Vagina (tissue), 2 donors: ENCODE data around the gene RPS6KC1.

Experiments
- POLR2A ChIP-seq, 2 donors: fragments of 450-650 bp; IDR thresholded peaks; one replicate each; pipeline ENCODE4 v1.6.1; 2017; ENCODE audit warnings: antibody characterized with exemption in 2 of 2, mild to moderate bottlenecking in 2 of 2, moderate library complexity in 2 of 2
- POLR2AphosphoS5 ChIP-seq, 2 donors: sonication (generic); formaldehyde crosslinking; IDR thresholded peaks; one replicate each; pipeline ENCODE4 v1.9.0; 2017; ENCODE audit warnings: antibody characterized with exemption in 2 of 2, mild to moderate bottlenecking in 2 of 2, low read depth in 1 of 2; ENCODE audit not compliant: insufficient read depth in 1 of 2
- TF ChIP-seq, protein P1 (sequence below), 3 experiments: fragments of 450-650 bp in 2 of 3; fragments of 200-600 bp in 1 of 3; sonication (generic) in 1 of 3; IDR thresholded peaks; one replicate each; pipeline ENCODE4 v1.5.1; 2017 to 2019; ENCODE audit warnings: antibody characterized with exemption in 3 of 3, mild to moderate bottlenecking in 2 of 3, moderate library complexity in 2 of 3

DNA sequence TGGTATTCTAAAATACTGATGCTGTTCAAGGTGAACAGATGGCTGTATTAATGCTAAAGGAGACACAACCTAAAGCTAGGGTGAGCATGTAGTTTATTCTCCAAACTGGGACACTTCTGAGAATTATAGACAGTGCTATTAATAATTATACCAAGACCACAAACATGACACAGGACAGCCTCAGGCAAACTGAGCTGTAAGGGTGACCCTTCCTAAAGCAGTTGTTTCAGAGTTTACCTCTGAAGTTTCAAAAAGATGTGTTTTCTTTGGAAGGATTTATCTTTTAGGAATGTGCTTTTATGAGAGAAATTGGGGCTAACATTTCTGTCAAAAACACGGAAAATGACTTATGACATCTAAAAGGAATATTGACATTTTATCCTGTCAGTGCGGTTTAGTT lies 68.8 kb downstream of the RPS6KC1 start:
- TF ChIP-seq, protein P1, sequence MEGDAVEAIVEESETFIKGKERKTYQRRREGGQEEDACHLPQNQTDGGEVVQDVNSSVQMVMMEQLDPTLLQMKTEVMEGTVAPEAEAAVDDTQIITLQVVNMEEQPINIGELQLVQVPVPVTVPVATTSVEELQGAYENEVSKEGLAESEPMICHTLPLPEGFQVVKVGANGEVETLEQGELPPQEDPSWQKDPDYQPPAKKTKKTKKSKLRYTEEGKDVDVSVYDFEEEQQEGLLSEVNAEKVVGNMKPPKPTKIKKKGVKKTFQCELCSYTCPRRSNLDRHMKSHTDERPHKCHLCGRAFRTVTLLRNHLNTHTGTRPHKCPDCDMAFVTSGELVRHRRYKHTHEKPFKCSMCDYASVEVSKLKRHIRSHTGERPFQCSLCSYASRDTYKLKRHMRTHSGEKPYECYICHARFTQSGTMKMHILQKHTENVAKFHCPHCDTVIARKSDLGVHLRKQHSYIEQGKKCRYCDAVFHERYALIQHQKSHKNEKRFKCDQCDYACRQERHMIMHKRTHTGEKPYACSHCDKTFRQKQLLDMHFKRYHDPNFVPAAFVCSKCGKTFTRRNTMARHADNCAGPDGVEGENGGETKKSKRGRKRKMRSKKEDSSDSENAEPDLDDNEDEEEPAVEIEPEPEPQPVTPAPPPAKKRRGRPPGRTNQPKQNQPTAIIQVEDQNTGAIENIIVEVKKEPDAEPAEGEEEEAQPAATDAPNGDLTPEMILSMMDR (IDR thresholded peaks at IDR 0.05), result no peak
- TF ChIP-seq POLR2A (IDR thresholded peaks at IDR 0.05), result no peak
- no peak for TF ChIP-seq POLR2AphosphoS5 (IDR thresholded peaks at IDR 0.05; ENCODE audit: insufficient read depth in 1 of 2, low read depth in 1 of 2)
